GM23338 (cell line): ENCODE measurements around the gene HOXC9. TPM values are rescaled to one million over a fixed set of nuclear protein-coding genes. Genes with fewer than 3 reads are reported as not detected.

Source experiments
- ATAC-seq: fragments of 200-7000 bp; cut with Tn5 transposase; 3 replicates; pipeline ENCODE4 v1.9.1; 2020
- DNase-seq: peaks from one replicate; pipeline ENCODE4 v3.0.0-alpha.2; 2015; ENCODE audit warnings: low spot score
- H2AFZ ChIP-seq: fragments of 200-600 bp; sonication (generic); 2 replicates; pipeline ENCODE4 v1.8.0; 2016; ENCODE audit warnings: antibody characterized with exemption, mild to moderate bottlenecking, moderate library complexity
- H3F3A ChIP-seq: fragments of 200-600 bp; sonication (generic); replicated peaks from 2 replicates; pipeline ENCODE4 v1.8.0; 2017; ENCODE audit warnings: antibody characterized with exemption, mixed run types, low read depth
- H3K27ac ChIP-seq: fragments of 200-600 bp; sonication (generic); 2 replicates; pipeline ENCODE4 v1.6.1; 2016; ENCODE audit warnings: low read depth
- H3K27me3 ChIP-seq: fragments of 200-600 bp; sonication (generic); 2 replicates; pipeline ENCODE4 v1.8.0; 2016; ENCODE audit warnings: mild to moderate bottlenecking, mixed run types, moderate library complexity; ENCODE audit not compliant: insufficient read depth
- H3K36me3 ChIP-seq: fragments of 200-600 bp; sonication (generic); 2 replicates; pipeline ENCODE4 v1.8.0; 2016; ENCODE audit warnings: mild to moderate bottlenecking; ENCODE audit not compliant: insufficient read depth
- H3K4me1 ChIP-seq: fragments of 200-600 bp; sonication (generic); 2 replicates; pipeline ENCODE4 v1.8.0; 2016; ENCODE audit warnings: mild to moderate bottlenecking, moderate library complexity; ENCODE audit not compliant: insufficient read depth
- H3K4me2 ChIP-seq: fragments of 200-600 bp; sonication (generic); 2 replicates; pipeline ENCODE4 v1.7.1; 2017; ENCODE audit warnings: mixed run types
- H3K4me3 ChIP-seq: fragments of 200-600 bp; sonication (generic); 2 replicates; pipeline ENCODE4 v1.6.1; 2016; ENCODE audit warnings: mixed run types
- H3K79me2 ChIP-seq: fragments of 200-600 bp; sonication (generic); replicated peaks from 2 replicates; pipeline ENCODE4 v1.8.0; 2017; ENCODE audit warnings: mild to moderate bottlenecking; ENCODE audit not compliant: insufficient read depth
- H3K9me2 ChIP-seq: fragments of 200-600 bp; sonication (generic); 2 replicates; pipeline ENCODE4 v1.8.0; 2017; ENCODE audit not compliant: insufficient read depth
- H4K20me1 ChIP-seq: fragments of 200-600 bp; sonication (generic); replicated peaks from 2 replicates; pipeline ENCODE4 v1.8.0; 2017; ENCODE audit warnings: mild to moderate bottlenecking; ENCODE audit not compliant: insufficient read depth
- H3K27ac Mint-ChIP-seq: 2 replicates; pipeline ENCODE4 v1.8.0; 2020; ENCODE audit warnings: inconsistent platforms, mild to moderate bottlenecking, moderate library complexity, mixed read lengths
- H3K27me3 Mint-ChIP-seq: 3 replicates; pipeline ENCODE4 v1.8.0; 2022; ENCODE audit warnings: low read depth, mild to moderate bottlenecking, moderate library complexity, mixed read lengths, inconsistent platforms; ENCODE audit not compliant: insufficient read depth, poor library complexity
- H3K36me3 Mint-ChIP-seq: 3 replicates; pipeline ENCODE4 v1.8.0; 2021; ENCODE audit warnings: low read depth, mild to moderate bottlenecking, inconsistent platforms, moderate library complexity, mixed read lengths
- H3K4me1 Mint-ChIP-seq: 3 replicates; pipeline ENCODE4 v1.8.0; 2020; ENCODE audit warnings: mild to moderate bottlenecking, inconsistent platforms, mixed read lengths
- H3K4me3 Mint-ChIP-seq: 3 replicates; pipeline ENCODE4 v1.8.0; 2021; ENCODE audit warnings: moderate library complexity, mild to moderate bottlenecking, inconsistent platforms, mixed read lengths
- H3K9me3 Mint-ChIP-seq: 3 replicates; pipeline ENCODE4 v1.8.0; 2020; ENCODE audit warnings: moderate library complexity, mild to moderate bottlenecking, inconsistent platforms, mixed read lengths
- EZH2 ChIP-seq: fragments of 200-600 bp; sonication (generic); IDR thresholded peaks from one replicate; pipeline ENCODE4 v1.8.0; 2017; ENCODE audit warnings: antibody characterized with exemption, mild to moderate bottlenecking, low read depth; ENCODE audit not compliant: unreplicated experiment
- EZH2phosphoT487 ChIP-seq: fragments of 200-600 bp; sonication (generic); IDR thresholded peaks from one replicate; pipeline ENCODE4 v1.8.1; 2018; ENCODE audit warnings: antibody characterized with exemption; ENCODE audit not compliant: unreplicated experiment
- STAT1 ChIP-seq: IDR thresholded peaks from one replicate; pipeline ENCODE4 v1.6.1; 2016; ENCODE audit warnings: antibody characterized with exemption; ENCODE audit not compliant: unreplicated experiment
- ZNF331 ChIP-seq: fragments of 250-450 bp; sonication (Bioruptor Pico); IDR thresholded peaks from 2 replicates; pipeline ENCODE4 v1.5.0; 2020; ENCODE audit warnings: low read depth, mild to moderate bottlenecking, moderate library complexity
- polyA plus RNA-seq: library from polyadenylated mRNA; unstranded; fragments of >200 nt; fragmentation: Nextera tagmentation; extraction: Ambion mirVana; gene quantifications from 2 replicates; pipeline ENCODE4 v1.2.1, GENCODE V29; 2016
- total RNA-seq: library from RNA; depleted of rRNA; stranded (reverse); fragments of >200 nt; shearing (Covaris generic); gene quantifications from 2 replicates; pipeline ENCODE4 v1.2.3, GENCODE V29; 2014
- TF ChIP-seq, protein P1 (sequence below): IDR thresholded peaks from one replicate; pipeline ENCODE4 v1.6.1; 2018; ENCODE audit warnings: antibody characterized with exemption; ENCODE audit not compliant: unreplicated experiment

Gene HOXC9
- total and polyA plus RNA-seq, 2 experiments from 2014 or later: not detected

DNA sequence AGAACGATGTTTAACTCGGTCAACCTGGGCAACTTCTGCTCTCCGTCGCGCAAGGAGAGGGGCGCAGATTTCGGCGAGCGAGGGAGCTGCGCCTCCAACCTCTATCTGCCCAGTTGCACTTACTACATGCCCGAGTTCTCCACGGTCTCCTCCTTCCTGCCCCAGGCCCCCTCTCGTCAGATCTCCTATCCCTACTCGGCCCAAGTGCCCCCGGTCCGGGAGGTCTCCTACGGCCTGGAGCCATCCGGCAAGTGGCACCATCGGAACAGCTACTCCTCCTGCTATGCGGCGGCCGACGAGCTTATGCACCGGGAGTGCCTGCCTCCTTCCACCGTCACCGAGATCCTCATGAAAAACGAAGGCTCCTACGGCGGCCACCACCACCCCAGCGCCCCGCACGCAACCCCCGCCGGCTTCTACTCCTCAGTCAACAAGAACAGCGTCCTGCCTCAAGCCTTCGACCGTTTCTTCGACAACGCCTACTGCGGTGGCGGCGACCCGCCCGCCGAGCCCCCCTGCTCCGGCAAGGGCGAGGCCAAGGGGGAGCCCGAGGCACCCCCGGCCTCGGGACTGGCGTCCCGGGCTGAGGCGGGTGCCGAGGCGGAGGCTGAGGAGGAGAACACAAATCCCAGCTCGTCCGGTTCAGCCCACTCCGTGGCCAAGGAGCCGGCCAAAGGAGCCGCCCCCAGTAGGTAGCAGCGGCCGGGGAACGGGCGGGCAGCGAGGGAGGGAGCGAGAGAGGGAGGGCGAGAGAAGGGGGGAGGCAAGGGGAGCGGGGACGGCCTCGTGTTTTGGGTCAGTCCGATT lies 26.5 kb upstream of the HOXC9 start:
- H4K20me1 ChIP-seq: peaks cover 45% of the 10 kb centered on the region
- H3K4me2 ChIP-seq: peak overlapping the region; percentile 77
- DNase-seq (peak; percentile 82), ATAC-seq (peak; percentile 43)
- H3K9me2 ChIP-seq: no peaks in the 10 kb centered on the region
- H3K79me2 ChIP-seq: no peaks in the 10 kb centered on the region
- peak; percentile 90 for TF ChIP-seq EZH2phosphoT487
- TF ChIP-seq EZH2: peak; percentile 86
- TF ChIP-seq STAT1: no peak
- H3K4me1 Mint-ChIP-seq: peaks cover 20% of the 10 kb centered on the region
- no peak overlapping the region for H3K27ac Mint-ChIP-seq
- H3K27me3 ChIP-seq: peaks cover 100% of the 10 kb centered on the region
- no peaks in the 10 kb centered on the region for H3K36me3 Mint-ChIP-seq
- H2AFZ ChIP-seq: no peak overlapping the region
- H3K27ac ChIP-seq: no peak overlapping the region
- H3K27me3 Mint-ChIP-seq: peaks cover 99% of the 10 kb centered on the region
- H3K4me3 ChIP-seq: peak overlapping the region; percentile 47
- no peaks in the 10 kb centered on the region; the same call in 1 of the 2 replicates for H3K36me3 ChIP-seq
- H3K4me1 ChIP-seq: peaks cover 21% of the 10 kb centered on the region
- peak overlapping the region; percentile 60 for H3K4me3 Mint-ChIP-seq
- H3K9me3 Mint-ChIP-seq: no peaks in the 10 kb centered on the region; the same call in 1 of the 3 replicates
- H3F3A ChIP-seq: peaks cover 19% of the 10 kb centered on the region

DNA sequence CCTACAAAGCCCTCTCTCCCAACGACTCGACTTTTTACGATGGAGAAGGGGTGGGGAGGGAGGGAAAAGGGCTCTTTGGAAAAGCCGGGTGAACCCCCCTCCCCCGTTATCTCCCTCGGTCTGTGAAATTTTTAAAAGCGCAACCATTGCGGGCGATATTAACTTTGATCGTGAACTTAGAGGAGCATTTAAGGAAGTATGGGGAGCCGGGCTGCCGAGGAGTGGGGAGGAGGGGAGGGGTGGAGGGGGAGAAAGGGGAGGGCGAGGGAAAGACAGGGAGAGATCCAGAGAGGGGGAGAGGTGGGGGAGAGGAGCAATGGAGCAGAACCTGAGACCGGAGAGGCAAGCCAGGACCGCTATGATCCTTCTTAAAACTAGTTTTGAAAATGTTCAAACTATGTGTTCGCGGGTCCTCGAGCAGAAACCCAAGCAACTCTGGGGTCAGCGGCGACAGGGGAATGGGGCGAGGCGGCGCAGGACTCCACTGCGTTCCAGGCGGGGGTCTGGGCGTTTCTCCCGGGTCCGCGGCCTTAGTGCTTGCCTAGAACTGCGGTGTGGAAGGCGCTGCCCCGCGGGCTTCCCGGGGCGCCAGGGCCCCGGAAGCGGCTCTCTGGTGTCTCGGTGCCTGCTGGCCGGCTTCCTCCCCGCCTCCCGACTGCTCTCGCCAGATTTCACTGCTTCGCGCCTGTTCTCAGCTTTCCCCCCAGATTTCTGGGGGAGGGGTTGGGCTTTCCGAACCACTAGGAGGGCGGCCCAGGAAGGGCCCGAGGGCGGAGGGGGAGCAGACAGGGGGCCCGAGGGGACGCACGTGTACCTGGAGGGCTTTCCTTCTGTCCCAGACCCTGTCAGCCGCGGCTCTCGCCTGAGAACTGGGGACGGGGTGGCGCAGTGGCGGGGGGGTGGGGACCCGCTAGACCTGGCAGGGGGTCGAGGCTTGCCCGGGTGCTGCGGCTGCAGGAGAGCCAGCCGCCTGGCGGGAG lies 25.6 kb upstream of the HOXC9 start, which contains the start of gene HOTAIR:
HOTAIR (minus strand) TSS at position 871 of the 980 bp plus-strand sequence.
- Histone ChIP-seq H2AFZ (no peak within 1 kb of the TSS), H3K9me2 (no peaks in the 10 kb centered on the region), H3F3A (peaks cover 22% of the 10 kb centered on the region), H3K4me1 (peaks cover 26% of the 10 kb centered on the region), H3K27me3 (peaks cover 100% of the 10 kb centered on the region), H3K36me3 (no peaks in the 10 kb centered on the region; the same call in 1 of the 2 replicates), H3K4me2 (peak within 1 kb of the TSS; percentile 77), H4K20me1 (peaks cover 36% of the 10 kb centered on the region), H3K4me3 (peak within 1 kb of the TSS; percentile 47), H3K79me2 (no peaks in the 10 kb centered on the region), H3K27ac (no peak within 1 kb of the TSS)
- TF ChIP-seq EZH2phosphoT487 (peak; percentile 94), ZNF331 (no peak), EZH2 (peak; percentile 76)
- TF ChIP-seq, protein P1, sequence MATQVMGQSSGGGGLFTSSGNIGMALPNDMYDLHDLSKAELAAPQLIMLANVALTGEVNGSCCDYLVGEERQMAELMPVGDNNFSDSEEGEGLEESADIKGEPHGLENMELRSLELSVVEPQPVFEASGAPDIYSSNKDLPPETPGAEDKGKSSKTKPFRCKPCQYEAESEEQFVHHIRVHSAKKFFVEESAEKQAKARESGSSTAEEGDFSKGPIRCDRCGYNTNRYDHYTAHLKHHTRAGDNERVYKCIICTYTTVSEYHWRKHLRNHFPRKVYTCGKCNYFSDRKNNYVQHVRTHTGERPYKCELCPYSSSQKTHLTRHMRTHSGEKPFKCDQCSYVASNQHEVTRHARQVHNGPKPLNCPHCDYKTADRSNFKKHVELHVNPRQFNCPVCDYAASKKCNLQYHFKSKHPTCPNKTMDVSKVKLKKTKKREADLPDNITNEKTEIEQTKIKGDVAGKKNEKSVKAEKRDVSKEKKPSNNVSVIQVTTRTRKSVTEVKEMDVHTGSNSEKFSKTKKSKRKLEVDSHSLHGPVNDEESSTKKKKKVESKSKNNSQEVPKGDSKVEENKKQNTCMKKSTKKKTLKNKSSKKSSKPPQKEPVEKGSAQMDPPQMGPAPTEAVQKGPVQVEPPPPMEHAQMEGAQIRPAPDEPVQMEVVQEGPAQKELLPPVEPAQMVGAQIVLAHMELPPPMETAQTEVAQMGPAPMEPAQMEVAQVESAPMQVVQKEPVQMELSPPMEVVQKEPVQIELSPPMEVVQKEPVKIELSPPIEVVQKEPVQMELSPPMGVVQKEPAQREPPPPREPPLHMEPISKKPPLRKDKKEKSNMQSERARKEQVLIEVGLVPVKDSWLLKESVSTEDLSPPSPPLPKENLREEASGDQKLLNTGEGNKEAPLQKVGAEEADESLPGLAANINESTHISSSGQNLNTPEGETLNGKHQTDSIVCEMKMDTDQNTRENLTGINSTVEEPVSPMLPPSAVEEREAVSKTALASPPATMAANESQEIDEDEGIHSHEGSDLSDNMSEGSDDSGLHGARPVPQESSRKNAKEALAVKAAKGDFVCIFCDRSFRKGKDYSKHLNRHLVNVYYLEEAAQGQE: no peak
- ATAC-seq (peak; percentile 5), DNase-seq (peak; percentile 54)
- H3K27ac Mint-ChIP-seq: no peak within 1 kb of the TSS
- peaks cover 99% of the 10 kb centered on the region for H3K27me3 Mint-ChIP-seq
- H3K4me1 Mint-ChIP-seq: peaks cover 25% of the 10 kb centered on the region
- no peaks in the 10 kb centered on the region for H3K36me3 Mint-ChIP-seq
- H3K4me3 Mint-ChIP-seq: peak within 1 kb of the TSS; percentile 51
- H3K9me3 Mint-ChIP-seq: no peaks in the 10 kb centered on the region; the same call in 1 of the 3 replicates
